ENCODE measurements around the gene SUMO2. TPM values are rescaled to one million over a fixed set of nuclear protein-coding genes. Genes with fewer than 3 reads are reported as not detected.

Gene SUMO2
- total and polyA plus RNA-seq, 2 of the 8 experiments (the other 6 are each of a cell fraction or from before 2014, with no cell fraction given) = 184 to 779 TPM

DNA sequence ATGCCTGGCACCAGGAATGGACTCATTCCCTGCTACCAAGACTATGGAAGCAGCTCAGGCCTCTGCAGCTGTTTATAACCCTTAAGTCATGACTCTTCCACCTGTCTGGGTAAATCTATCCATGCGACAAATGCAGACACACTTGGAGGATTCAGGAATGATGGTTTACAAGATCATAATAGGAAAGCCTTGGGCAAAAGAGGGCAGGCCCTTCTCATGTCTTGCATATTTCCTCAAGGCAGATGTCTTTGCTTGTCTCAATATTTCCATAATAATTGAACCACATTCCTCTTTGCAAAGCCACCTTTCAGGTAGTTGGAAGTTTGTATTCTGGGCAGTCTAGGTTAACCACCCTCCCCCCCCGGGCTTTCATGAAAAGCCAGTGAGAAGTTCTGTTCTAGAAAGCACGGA, 27.6 kb downstream of the SUMO2 start:
- Histone ChIP-seq H4K20me1 (replicated peaks in 1 of 2; ENCODE audit: control insufficient read depth in 1 of 2, insufficient read depth in 2 of 2, low read length in 2 of 2) (no peaks in the 10 kb centered on the region), H3K4me1 (replicated peaks in 1 of 4; ENCODE audit: control insufficient read depth in 3 of 4, insufficient read depth in 4 of 4, low read length in 3 of 4) (peaks cover 3 to 12% (median 9%) of the 10 kb centered on the region in 4 experiments; a peak in 6 of 7 replicates), H3K56ac (replicated peaks; ENCODE audit: insufficient read length, low read depth, low read length) (no peak overlapping the region), H3K4me3 (ENCODE audit: extremely low read depth in 1 of 4, insufficient read depth in 2 of 4, low read depth in 3 of 4, low read length in 4 of 4) (peak overlapping the region; percentile 20 to 48 (median 30); a peak in 5 of 8 replicates), H2BK20ac (ENCODE audit: low read length) (no peak overlapping the region), H3K23me2 (ENCODE audit: low read depth, low read length) (peaks cover 6% of the 10 kb centered on the region), H2AFZ (ENCODE audit: low read length) (no peak overlapping the region), H3K4me2 (ENCODE audit: insufficient read depth in 1 of 2, low read depth in 2 of 2, low read length in 2 of 2) (peak overlapping the region; percentile 66 to 99), H3K14ac (ENCODE audit: insufficient read length) (no peak overlapping the region), H3K36me3 (ENCODE audit: control insufficient read depth in 2 of 4, insufficient read depth in 4 of 4, low read length in 3 of 4) (no peaks in the 10 kb centered on the region), H2BK5ac (ENCODE audit: low read depth, low read length) (peak overlapping the region; percentile 13; the same call in 1 of the 2 replicates), H3K79me2 (ENCODE audit: control insufficient read depth in 1 of 2, insufficient read depth in 2 of 2, low read length in 2 of 2) (peaks cover 29 to 40% of the 10 kb centered on the region in 2 experiments), H2BK120ac (replicated peaks; ENCODE audit: low read depth, low read length) (no peak overlapping the region), H4K8ac (ENCODE audit: extremely low read depth, insufficient read depth, low read length) (no peak overlapping the region), H3K9me3 (ENCODE audit: insufficient read depth in 2 of 2, low read depth in 1 of 2, low read length in 1 of 2) (no peaks in the 10 kb centered on the region), H3K27me3 (replicated peaks in 1 of 4; ENCODE audit: control insufficient read depth in 3 of 4, extremely low read depth in 1 of 4, insufficient read depth in 3 of 4, low read length in 3 of 4) (no peaks in the 10 kb centered on the region), H2BK15ac (ENCODE audit: low read length) (no peak overlapping the region), H4K5ac (ENCODE audit: insufficient read length, low read depth, low read length) (no peak overlapping the region), H3K27ac (ENCODE audit: low read depth, low read length) (0 out of 2 replicates have a peak overlapping the region, but pooled peaks have one; percentile 39), H2AK5ac (ENCODE audit: low read depth, low read length) (no peak overlapping the region), H3K18ac (ENCODE audit: extremely low read depth, low read length) (no peak overlapping the region), H3K79me1 (ENCODE audit: low read depth, low read length) (peaks cover 5% of the 10 kb centered on the region; the same call in 1 of the 2 replicates), H3K9ac (replicated peaks in 1 of 4; ENCODE audit: extremely low read depth in 1 of 4, low read depth in 3 of 4, low read length in 3 of 4) (no peak overlapping the region), H4K91ac (replicated peaks; ENCODE audit: insufficient read length, low read length) (no peak overlapping the region), H3K23ac (ENCODE audit: insufficient read length) (no peak overlapping the region), H2BK12ac (ENCODE audit: low read depth, low read length) (no peak overlapping the region), H3K4ac (replicated peaks; ENCODE audit: insufficient read length, low read depth, low read length) (no peak overlapping the region)
- DNase-seq (ENCODE audit: low read depth in 1 of 2, low spot score in 2 of 2) (no peak), FAIRE-seq (no peak)
- 43% methylated on average over 3 of the region's 3 CpGs; no CpG with 5 or more reads in 1 of the 2 experiments for WGBS, 2 experiments (ENCODE audit: extremely low coverage in 1 of 2, insufficient coverage in 1 of 2, insufficient read length in 1 of 2, insufficient replicate concordance in 2 of 2, low coverage in 1 of 2, low lambda C conversion rate in 2 of 2, missing lambda C conversion rate in 1 of 2)
- no peak for TF ChIP-seq SIN3A (conservative IDR thresholded peaks at IDR 0.05 in 1 of 2, IDR thresholded peaks at IDR 0.05 in 1 of 2; ENCODE audit: low read depth in 1 of 2, low read length in 2 of 2)
- TF ChIP-seq CHD2 (IDR thresholded peaks at IDR 0.05; ENCODE audit: low read length) = no peak
- 0 out of 2 replicates have a peak, but pooled peaks have one; percentile 32 for TF ChIP-seq SP1 (IDR thresholded peaks at IDR 0.05; ENCODE audit: low read depth, low read length)
- CTCF ChIA-PET (ENCODE audit: partially characterized antibody) = interaction anchor here (1.3 to 1.4 kb wide), 3 partner anchors 17 to 142 kb away, joined by 3 to 7 read pairs (median 4); no protein-coding TSS in a partner anchor
- POLR2A ChIA-PET (ENCODE audit: partially characterized antibody) = interaction anchor here (0.6 to 11.6 kb wide), 48 partner anchors 8 to 257 kb away, joined by 3 to 213 read pairs (median 4); partner anchors contain the start of genes ARMC7, CDR2L, GGA3 and MRPL58

All from H1 (cell line).